Gastroesophageal sphincter (tissue), 3 donors: ENCODE results near the gene GALNT2.

Experiments used
- CTCF ChIP-seq, 4 experiments: fragments of 200-600 bp in 2 of 4; fragments of 450-650 bp in 2 of 4; sonication (generic) in 1 of 4; IDR thresholded peaks; one replicate each; pipeline ENCODE4 v1.5.1; 2017 to 2019; ENCODE audit warnings: antibody characterized with exemption in 4 of 4, mild to moderate bottlenecking in 2 of 4, moderate library complexity in 2 of 4
- EP300 ChIP-seq: sonication (generic); formaldehyde crosslinking; IDR thresholded peaks from one replicate; pipeline ENCODE4 v1.6.1; 2017; ENCODE audit warnings: antibody characterized with exemption, mild to moderate bottlenecking
- POLR2A ChIP-seq, 2 donors: fragments of 450-650 bp; IDR thresholded peaks; one replicate each; pipeline ENCODE4 v1.6.1; 2017; ENCODE audit warnings: antibody characterized with exemption in 2 of 2, mild to moderate bottlenecking in 2 of 2, moderate library complexity in 1 of 2
- POLR2AphosphoS5 ChIP-seq: sonication (generic); formaldehyde crosslinking; IDR thresholded peaks from one replicate; pipeline ENCODE4 v1.6.1; 2017; ENCODE audit warnings: antibody characterized with exemption

GRCh38 chr1:230196077-230196476 lies 129.0 kb downstream of the GALNT2 start:
- no peak for TF ChIP-seq CTCF (IDR thresholded peaks at IDR 0.05)
- TF ChIP-seq POLR2A (IDR thresholded peaks at IDR 0.05): no peak
- no peak for TF ChIP-seq EP300
- TF ChIP-seq POLR2AphosphoS5: no peak
